Midbrain (tissue), 1 donor: ENCODE measurements around the gene SAMHD1.
"Not testable (repeated sequence)": the region's sequence is repeated elsewhere in the genome, so short reads cannot be mapped to it uniquely, and the experiment has no call there.

Experiments used
- DNase-seq: peaks from one replicate; lab custom pipeline; 2025; lab: John Stamatoyannopoulos, UW

Gene SAMHD1

DNA sequence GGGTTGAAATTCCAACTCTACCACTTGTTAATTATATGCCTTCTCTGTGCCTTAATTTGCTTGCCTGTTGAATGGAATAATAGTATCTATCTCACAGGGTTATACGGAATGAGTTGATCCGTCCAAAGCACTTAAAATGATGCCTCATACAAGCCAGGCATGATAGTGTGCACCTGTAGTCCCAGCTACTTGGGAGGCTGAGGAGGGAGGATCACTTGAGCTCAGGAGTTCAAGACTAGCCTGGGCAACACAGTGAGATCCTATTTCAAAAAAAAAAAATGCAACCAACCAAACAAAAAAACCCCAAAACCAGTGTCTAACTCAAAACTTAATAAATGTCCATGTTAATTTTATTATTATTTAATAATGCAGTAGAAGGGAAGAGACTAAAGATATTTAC, 35.3 kb downstream of the SAMHD1 start:
- no peak for DNase-seq

DNA sequence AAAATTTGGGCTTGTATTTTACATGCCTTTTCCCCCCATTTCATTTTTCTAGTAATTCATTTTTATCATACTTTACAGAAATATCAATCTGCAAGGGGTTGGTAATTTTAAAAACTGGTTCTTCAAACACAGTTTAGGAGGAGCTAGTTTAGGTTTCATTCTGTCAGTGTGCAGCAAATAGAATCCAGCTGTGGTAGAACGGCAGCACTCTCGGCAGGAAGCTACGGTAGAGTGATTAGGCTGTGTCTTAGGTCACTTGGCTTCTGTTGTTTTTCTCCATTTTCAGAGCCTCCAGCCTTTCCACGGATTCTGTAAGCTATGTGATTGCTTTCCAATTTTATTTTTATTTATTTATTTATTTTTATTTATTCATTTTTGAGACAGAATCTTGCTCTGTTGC, 42.9 kb downstream of the SAMHD1 start:
- no peak for DNase-seq

- not testable (repeated sequence) for DNase-seq
Observed at GRCh38 chr20:36906086-36906485, 45.4 kb downstream of the SAMHD1 start.

DNA sequence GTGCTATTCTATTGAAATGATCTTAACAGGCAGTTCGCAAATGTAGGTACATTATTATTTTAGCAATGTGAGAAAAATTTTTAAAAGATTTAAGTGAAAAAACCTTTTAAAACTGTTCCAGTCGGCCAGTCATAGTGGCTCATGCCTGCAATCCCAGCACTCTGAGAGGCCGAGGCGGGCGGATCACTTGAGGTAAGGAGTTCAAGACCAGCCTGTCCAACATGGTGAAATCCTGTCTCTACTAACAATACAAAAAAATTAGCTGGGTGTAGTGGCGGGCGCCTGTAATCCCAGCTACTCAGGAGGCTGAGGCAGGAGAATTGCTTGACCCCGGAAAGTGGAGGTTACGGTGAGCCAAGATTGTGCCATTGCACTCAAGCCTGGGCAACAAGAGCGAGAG, 45.9 kb downstream of the SAMHD1 start:
- not testable (repeated sequence) for DNase-seq

DNA sequence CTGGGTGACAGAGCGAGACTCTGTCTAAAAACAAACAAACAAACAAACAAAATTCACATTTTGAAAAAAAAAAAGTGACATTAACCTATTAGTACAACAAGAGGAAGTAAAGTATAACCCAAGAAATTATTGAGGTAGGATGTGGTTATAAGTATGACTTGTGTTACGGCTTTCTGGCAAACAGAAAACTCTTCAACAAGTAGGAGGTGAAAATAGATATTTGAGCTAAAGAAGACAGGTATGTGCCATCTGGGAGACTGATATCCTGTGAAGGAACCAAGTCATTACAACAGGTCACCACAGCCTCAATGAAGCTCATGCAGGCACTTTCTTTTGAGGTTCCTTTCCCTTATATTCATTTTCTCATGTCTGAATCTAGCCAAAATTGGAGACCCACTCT, 46.8 kb downstream of the SAMHD1 start:
- no peak for DNase-seq

GRCh38 chr20:36895036-36895435, 56.5 kb downstream of the SAMHD1 start:
- DNase-seq, result no peak

DNA sequence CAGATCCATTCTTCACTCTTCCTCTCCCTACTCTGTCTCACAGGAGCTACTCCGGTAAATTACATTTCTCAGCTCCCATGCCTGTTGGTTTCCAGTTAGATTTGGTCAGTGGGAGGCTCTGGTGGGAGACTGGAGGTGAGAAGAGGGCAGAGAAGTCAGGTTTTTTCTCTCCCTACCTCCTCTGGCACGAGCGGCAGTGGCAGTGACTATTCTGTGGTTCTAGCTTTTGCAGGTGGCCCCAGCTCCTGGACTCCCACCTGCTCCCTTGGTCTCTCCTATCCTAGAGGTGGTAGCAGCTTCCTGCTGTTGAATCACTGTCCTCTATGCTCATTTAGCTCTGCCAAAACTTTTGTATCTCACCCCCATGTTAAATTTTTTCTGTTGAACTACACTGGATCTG, 57.7 kb downstream of the SAMHD1 start:
- no peak for DNase-seq

GRCh38 chr20:36891211-36891610, 60.3 kb downstream of the SAMHD1 start:
- DNase-seq, result no peak

- no peak for DNase-seq
Observed at GRCh38 chr20:36890586-36890985, 60.9 kb downstream of the SAMHD1 start.

- no peak for DNase-seq
Observed at GRCh38 chr20:36888880-36889516, 62.5 kb downstream of the SAMHD1 start.

DNA sequence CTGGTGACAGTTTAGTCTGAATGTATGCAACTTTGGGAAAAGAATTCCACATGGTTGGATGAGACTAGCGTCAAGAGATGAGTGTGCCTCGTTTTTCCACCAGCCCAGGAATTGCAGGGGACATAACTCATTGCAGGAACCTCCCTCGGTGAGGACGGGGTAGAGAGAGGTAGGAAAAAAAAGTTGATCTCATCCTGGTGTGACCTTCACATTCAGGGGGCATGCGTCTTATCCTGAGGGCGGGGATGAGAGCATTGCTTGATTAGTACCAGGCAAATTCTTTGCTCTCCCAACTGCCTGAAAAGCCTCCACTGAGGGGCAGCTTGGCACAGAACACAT, 63.8 kb downstream of the SAMHD1 start:
- DNase-seq, result no peak

GRCh38 chr20:36886859-36887751, 64.4 kb downstream of the SAMHD1 start:
- peak; percentile 80 for DNase-seq

DNA sequence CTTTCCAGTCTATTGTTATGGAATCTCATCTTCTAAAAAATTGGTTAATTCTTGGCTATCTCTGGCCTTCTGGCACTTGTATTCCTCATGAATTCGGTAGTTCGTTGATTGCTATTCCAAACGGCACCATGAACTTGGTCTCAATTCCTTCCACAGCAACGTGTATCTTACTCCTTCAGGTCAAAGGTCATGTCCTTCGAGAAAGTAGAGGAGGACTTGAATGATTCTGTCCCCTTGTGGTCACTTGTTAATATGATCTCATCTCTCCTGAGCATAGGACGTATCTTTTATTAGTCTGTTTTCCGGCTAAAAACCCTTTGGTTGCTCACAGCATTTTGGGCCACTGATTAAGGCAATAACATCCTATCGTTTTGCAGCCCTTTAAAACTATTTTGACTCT, 66.2 kb downstream of the SAMHD1 start:
- DNase-seq, result no peak

DNA sequence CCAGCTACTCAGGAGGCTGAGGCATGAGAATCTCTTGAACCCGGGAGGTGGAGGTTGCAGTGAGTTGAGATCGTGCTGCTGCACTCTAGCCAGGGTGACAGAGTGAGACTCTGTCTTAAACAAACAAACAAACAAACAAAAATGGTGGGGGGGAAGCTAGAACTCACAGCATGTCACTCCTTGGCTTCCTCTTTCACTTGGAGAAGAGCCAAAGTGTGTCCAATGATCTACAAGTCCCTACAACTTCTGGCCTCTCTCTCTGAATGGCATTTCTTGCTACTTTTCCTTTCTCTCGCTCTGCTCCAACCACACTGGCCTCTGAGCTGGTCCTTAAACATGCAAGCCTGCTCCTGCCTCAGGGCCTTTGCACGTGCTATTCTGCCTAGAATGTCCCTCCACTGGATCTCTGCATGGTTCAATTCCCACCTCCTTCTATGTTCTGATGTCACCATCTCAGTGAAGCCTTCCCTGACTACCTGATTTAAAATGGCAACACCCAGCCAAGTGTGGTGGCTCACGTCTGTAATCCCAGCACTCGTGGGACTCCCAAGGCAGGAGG, 67.5 kb downstream of the SAMHD1 start:
- no peak for DNase-seq

DNA sequence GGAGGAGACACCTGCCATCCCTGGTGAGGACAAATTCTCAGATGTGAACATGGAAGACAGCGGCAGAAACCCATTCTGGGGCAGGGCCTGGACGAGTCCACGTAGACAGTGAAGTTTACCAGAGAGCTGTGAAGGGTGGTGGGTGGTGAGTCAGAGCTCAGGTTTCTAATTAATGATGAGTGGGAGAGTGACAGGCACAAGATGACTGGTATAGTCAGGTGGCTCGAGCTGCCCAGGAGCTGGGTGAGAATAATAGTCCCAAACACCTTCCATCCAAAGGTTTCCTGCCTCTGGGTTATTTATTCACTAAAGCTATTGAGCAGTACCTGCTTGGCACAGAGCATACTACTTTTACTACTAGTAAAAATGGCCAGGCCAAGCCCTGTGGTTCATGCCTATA, 69.6 kb downstream of the SAMHD1 start:
- DNase-seq, result no peak

DNA sequence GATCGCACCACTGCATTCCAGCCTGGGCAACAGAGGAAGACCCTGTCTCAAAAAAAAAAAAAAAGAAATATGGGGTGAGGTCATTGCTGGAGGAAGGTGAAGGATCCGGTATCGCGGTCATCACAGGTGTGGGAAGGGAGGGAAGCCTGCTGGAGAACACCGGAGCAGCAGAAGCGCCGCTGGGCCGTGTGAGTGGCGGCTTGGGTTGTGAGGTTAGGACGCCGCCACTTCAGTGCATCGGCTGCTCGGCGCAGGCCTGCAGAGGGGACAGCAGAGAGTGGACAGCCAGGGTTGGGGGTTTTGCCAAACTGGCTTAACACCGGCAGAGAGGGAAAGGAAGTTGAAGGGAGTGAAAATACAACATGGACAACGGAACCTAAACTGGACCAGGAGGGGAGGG, 70.2 kb downstream of the SAMHD1 start:
- no peak for DNase-seq

- DNase-seq, result no peak
Observed at GRCh38 chr20:36880741-36881250, 70.7 kb downstream of the SAMHD1 start.

GRCh38 chr20:36878941-36879340, 72.6 kb downstream of the SAMHD1 start:
- DNase-seq, result no peak

DNA sequence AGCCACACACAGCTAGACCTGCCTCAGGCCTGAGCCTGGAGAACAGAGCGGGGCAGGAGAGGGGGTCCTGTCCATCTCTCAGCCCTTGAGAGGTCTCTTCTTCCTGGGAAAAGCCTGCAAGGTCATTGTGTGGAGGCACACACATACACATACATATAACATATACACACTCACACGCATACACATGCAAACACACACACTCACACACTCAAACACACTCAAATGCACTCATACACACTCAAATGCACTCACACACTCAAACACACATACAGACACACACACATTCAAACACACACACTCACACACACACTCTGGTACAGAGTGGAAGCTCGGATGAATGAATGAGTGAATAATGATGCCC, 75.1 kb downstream of the SAMHD1 start:
- no peak for DNase-seq

- DNase-seq, result no peak
Observed at GRCh38 chr20:36875702-36876472, 75.6 kb downstream of the SAMHD1 start, which contains the start of gene TLDC2. TSS of gene TLDC2 (plus strand) at chr20:36876138. CDS start at chr20:36876175, 37 bp downstream.

- not testable (repeated sequence) for DNase-seq
Observed at GRCh38 chr20:36875093-36875492, 76.4 kb downstream of the SAMHD1 start.

- no peak for DNase-seq
Observed at GRCh38 chr20:36873498-36874189, 77.9 kb downstream of the SAMHD1 start.
